Endothelial cell of umbilical vein (primary cell): ENCODE results near the gene COQ8A. TPM values are rescaled to one million over a fixed set of nuclear protein-coding genes. Genes with fewer than 3 reads are reported as not detected.

Experiments
- BruUV-seq: library from RNA; stranded (reverse); fragments of 400-500 nt; replicated peaks from 2 replicates; lab custom pipeline; 2021; lab: Mats Ljungman, UMichigan
- CTCF ChIA-PET: fragments of 300-600, 350-600 bp; sonication (Branson Sonifier 250); formaldehyde crosslinking; loops from one replicate; lab custom pipeline; 2021; ENCODE audit warnings: antibody characterized with exemption, inconsistent platforms; lab: Charles Lee
- POLR2A ChIA-PET: fragments of 300-600, 350-600 bp; sonication (Branson Sonifier 250); formaldehyde crosslinking; loops from one replicate; lab custom pipeline; 2021; ENCODE audit warnings: antibody characterized with exemption, inconsistent platforms; lab: Charles Lee
- DNase-seq: peaks from one replicate; pipeline ENCODE4 v3.0.0-alpha.2; 2011; ENCODE audit warnings: low read depth, low spot score
- FAIRE-seq: peaks from 2 replicates; lab custom pipeline; 2011; peaks lifted over from hg19 to GRCh38; lab: Jason Lieb, UNC
- H2AFZ ChIP-seq: 2 replicates; pipeline ENCODE4 v1.6.0; 2012; ENCODE audit warnings: low read depth, low read length, control low read depth, inconsistent platforms
- H3K27ac ChIP-seq: 2 replicates; pipeline ENCODE4 v1.5.1; 2011; ENCODE audit warnings: low read depth, mild to moderate bottlenecking, control low read depth, low read length, moderate library complexity; ENCODE audit not compliant: insufficient read depth
- H3K27me3 ChIP-seq, 2 experiments: 2 replicates each; pipeline versions ENCODE4 v1.6.0 to v1.6.1; 2011; ENCODE audit warnings: low read length in 2 of 2, mixed read lengths in 1 of 2; ENCODE audit not compliant: control insufficient read depth in 2 of 2, insufficient read depth in 2 of 2
- H3K36me3 ChIP-seq, 2 experiments: 2 replicates in 1 of 2; 3 replicates in 1 of 2; pipeline ENCODE4 v1.5.1; 2011; ENCODE audit warnings: low read length in 2 of 2, mild to moderate bottlenecking in 1 of 2, moderate library complexity in 1 of 2; ENCODE audit not compliant: control insufficient read depth in 2 of 2, insufficient read depth in 2 of 2; ENCODE audit errors: extremely low read depth in 1 of 2
- H3K4me1 ChIP-seq: 3 replicates; pipeline ENCODE4 v1.5.1; 2011; ENCODE audit warnings: mild to moderate bottlenecking, low read length; ENCODE audit not compliant: control insufficient read depth, insufficient read depth; ENCODE audit errors: extremely low read depth
- H3K4me2 ChIP-seq: 2 replicates; pipeline ENCODE4 v1.6.1; 2011; ENCODE audit warnings: low read length, control low read depth, mixed read lengths; ENCODE audit not compliant: insufficient read depth
- H3K4me3 ChIP-seq, 3 experiments: fragments of 200-600 bp in 1 of 3; sonication (generic), shearing (Covaris generic) in 1 of 3; replicated peaks in 1 of 3; 2 replicates each; pipeline ENCODE4 v1.5.1; 2011 to 2016; ENCODE audit warnings: control low read depth in 3 of 3, low read length in 3 of 3, mild to moderate bottlenecking in 2 of 3, inconsistent platforms in 1 of 3, low read depth in 1 of 3, moderate library complexity in 1 of 3; ENCODE audit not compliant: insufficient read depth in 1 of 3
- H3K79me2 ChIP-seq: 2 replicates; pipeline ENCODE4 v1.6.0; 2012; ENCODE audit warnings: low read length, inconsistent platforms; ENCODE audit not compliant: control insufficient read depth, insufficient read depth
- H3K9ac ChIP-seq: replicated peaks from 2 replicates; pipeline ENCODE3; 2011; ENCODE audit warnings: low read length, control low read depth; ENCODE audit not compliant: insufficient read depth; ENCODE audit errors: extremely low read depth
- H3K9me1 ChIP-seq: replicated peaks from 3 replicates; pipeline ENCODE4 v1.6.0; 2011; ENCODE audit warnings: mild to moderate bottlenecking, low read length; ENCODE audit not compliant: control insufficient read depth, insufficient read depth; ENCODE audit errors: extremely low read depth
- H3K9me3 ChIP-seq: replicated peaks from 2 replicates; pipeline ENCODE4 v1.5.1; 2012; ENCODE audit warnings: low read length, inconsistent platforms; ENCODE audit not compliant: control insufficient read depth, insufficient read depth
- H4K20me1 ChIP-seq: replicated peaks from 2 replicates; pipeline ENCODE3; 2011; ENCODE audit warnings: mild to moderate bottlenecking, low read length; ENCODE audit not compliant: control insufficient read depth, insufficient read depth; ENCODE audit errors: extremely low read depth
- EZH2 ChIP-seq: IDR thresholded peaks from 2 replicates; pipeline ENCODE4 v1.6.1; 2012; ENCODE audit warnings: borderline replicate concordance, low read depth, mild to moderate bottlenecking, moderate library complexity, low read length, inconsistent platforms; ENCODE audit not compliant: severe bottlenecking
- FOS ChIP-seq: IDR thresholded peaks from 2 replicates; pipeline ENCODE4 v1.6.1; 2011; ENCODE audit warnings: mild to moderate bottlenecking, low read length, moderate library complexity, borderline replicate concordance; ENCODE audit not compliant: insufficient read depth
- GATA2 ChIP-seq: IDR thresholded peaks from 2 replicates; pipeline ENCODE4 v1.7.0; 2011; ENCODE audit warnings: low read depth, mild to moderate bottlenecking, moderate library complexity, mixed read lengths, low read length; ENCODE audit not compliant: insufficient read length, insufficient read depth
- JUN ChIP-seq: IDR thresholded peaks from 2 replicates; pipeline ENCODE4 v1.6.1; 2011; ENCODE audit warnings: borderline replicate concordance, low read depth; ENCODE audit not compliant: insufficient read length, insufficient read depth
- MYC ChIP-seq: IDR thresholded peaks from one replicate; pipeline ENCODE4 v1.6.1; 2011; ENCODE audit warnings: mild to moderate bottlenecking, low read depth, low read length
- POLR2A ChIP-seq: IDR thresholded peaks from 2 replicates; pipeline ENCODE4 v1.6.1; 2012; ENCODE audit warnings: low read depth, mild to moderate bottlenecking, control low read depth, low read length
- POLR2AphosphoS5 ChIP-seq: IDR thresholded peaks from 2 replicates; pipeline ENCODE4 v1.6.1; 2012; ENCODE audit warnings: low read depth, mild to moderate bottlenecking, control low read depth, low read length, moderate library complexity; ENCODE audit not compliant: insufficient read depth
- dilution Hi-C: fragments of 300-500 bp; cut with MboI; formaldehyde crosslinking; loops from one replicate; pipeline ENCODE4 v1.15.0; 2019; ENCODE audit warnings: low sequenced_read_pairs; ENCODE audit not compliant: extremely low pct_ligation_motif_present
- intact Hi-C: fragments of 100-400 bp; cut with micrococcal nuclease; formaldehyde crosslinking; loops from one replicate; pipeline ENCODE4 v1.10.0; 2022
- polyA plus RNA-seq, 4 experiments: library from polyadenylated mRNA; depleted of rRNA in 3 of 4; stranded (reverse) in 3 of 4; unstranded in 1 of 4; fragments of >200 nt; gene quantifications; 2 replicates each; pipeline versions ENCODE4 v1.2.1 to v1.2.3, GENCODE V29; 2011 to 2012; ENCODE audit warnings: missing spikeins in 1 of 4
- total RNA-seq: library from RNA; stranded (reverse); gene quantifications from 2 replicates; pipeline ENCODE4 v1.2.3, GENCODE V29; 2021
- TF ChIP-seq, protein P1 (sequence below): IDR thresholded peaks from 2 replicates; pipeline ENCODE4 v1.6.1; 2011; ENCODE audit not compliant: insufficient read depth, insufficient read length
- TF ChIP-seq, protein P2 (sequence below), 2 donors: IDR thresholded peaks; 1 replicate in 1 of 2; 2 replicates in 1 of 2; pipeline ENCODE4 v1.5.1; 2011; ENCODE audit warnings: low read length in 2 of 2, mild to moderate bottlenecking in 2 of 2, moderate library complexity in 2 of 2, control low read depth in 1 of 2, inconsistent platforms in 1 of 2, low read depth in 1 of 2; ENCODE audit not compliant: insufficient read depth in 1 of 2; ENCODE audit errors: extremely low read depth in 1 of 2

Gene COQ8A
- total and polyA plus RNA-seq, 2 donors (not counting 3 experiments of a cell fraction or from before 2014, with no cell fraction given) = 6.8 to 9.4 TPM

DNA sequence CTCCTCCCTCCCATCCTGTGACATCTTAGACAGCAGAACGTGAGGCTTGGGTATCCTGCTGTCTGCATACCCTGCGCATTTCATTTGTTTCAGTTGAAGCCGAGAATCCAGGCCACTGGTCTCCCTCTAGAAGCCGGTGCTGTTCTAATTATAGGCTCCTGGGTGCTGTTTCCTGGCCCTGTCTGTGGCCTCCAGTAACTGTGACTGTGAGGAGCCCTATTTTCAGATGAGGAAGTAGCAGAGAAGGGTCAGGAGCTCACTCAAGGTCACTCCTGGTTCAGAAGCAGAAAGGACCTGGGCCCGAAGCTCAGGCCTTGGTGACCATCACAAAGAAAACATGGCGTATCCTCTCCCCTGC, 24.0 kb downstream of the COQ8A start:
- FAIRE-seq (no peak), DNase-seq (no peak)
- POLR2A ChIA-PET = no interaction called here
- Histone ChIP-seq H3K4me1 (no peaks in the 10 kb centered on the region), H3K9me3 (no peaks in the 10 kb centered on the region), H3K36me3 (no peaks in the 10 kb centered on the region), H3K4me2 (no peak overlapping the region), H3K9ac (no peak overlapping the region), H2AFZ (no peak overlapping the region), H3K79me2 (no peaks in the 10 kb centered on the region), H3K9me1 (no peaks in the 10 kb centered on the region), H3K27me3 (no peaks in the 10 kb centered on the region), H4K20me1 (no peaks in the 10 kb centered on the region), H3K27ac (no peak overlapping the region), H3K4me3 (no peak overlapping the region)
- intact Hi-C loops (no loop called here), dilution Hi-C loops (no loop called here)
- BruUV-seq = no TSS peak
- TF ChIP-seq, protein P1, sequence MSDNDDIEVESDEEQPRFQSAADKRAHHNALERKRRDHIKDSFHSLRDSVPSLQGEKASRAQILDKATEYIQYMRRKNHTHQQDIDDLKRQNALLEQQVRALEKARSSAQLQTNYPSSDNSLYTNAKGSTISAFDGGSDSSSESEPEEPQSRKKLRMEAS = no peak
- TF ChIP-seq POLR2AphosphoS5 = no peak
- TF ChIP-seq FOS = no peak
- no peak for TF ChIP-seq MYC
- TF ChIP-seq JUN = no peak
- TF ChIP-seq, protein P2, sequence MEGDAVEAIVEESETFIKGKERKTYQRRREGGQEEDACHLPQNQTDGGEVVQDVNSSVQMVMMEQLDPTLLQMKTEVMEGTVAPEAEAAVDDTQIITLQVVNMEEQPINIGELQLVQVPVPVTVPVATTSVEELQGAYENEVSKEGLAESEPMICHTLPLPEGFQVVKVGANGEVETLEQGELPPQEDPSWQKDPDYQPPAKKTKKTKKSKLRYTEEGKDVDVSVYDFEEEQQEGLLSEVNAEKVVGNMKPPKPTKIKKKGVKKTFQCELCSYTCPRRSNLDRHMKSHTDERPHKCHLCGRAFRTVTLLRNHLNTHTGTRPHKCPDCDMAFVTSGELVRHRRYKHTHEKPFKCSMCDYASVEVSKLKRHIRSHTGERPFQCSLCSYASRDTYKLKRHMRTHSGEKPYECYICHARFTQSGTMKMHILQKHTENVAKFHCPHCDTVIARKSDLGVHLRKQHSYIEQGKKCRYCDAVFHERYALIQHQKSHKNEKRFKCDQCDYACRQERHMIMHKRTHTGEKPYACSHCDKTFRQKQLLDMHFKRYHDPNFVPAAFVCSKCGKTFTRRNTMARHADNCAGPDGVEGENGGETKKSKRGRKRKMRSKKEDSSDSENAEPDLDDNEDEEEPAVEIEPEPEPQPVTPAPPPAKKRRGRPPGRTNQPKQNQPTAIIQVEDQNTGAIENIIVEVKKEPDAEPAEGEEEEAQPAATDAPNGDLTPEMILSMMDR (IDR thresholded peaks at IDR 0.05; ENCODE audit: extremely low read depth in 1 of 2, insufficient read depth in 1 of 2, low read depth in 1 of 2, low read length in 2 of 2) = no peak
- TF ChIP-seq EZH2 = no peak
- no peak for TF ChIP-seq GATA2
- no peak for TF ChIP-seq POLR2A
- CTCF ChIA-PET = no interaction called here
